ENCODE data around the gene SARDH. TPM values are rescaled to one million over a fixed set of nuclear protein-coding genes. Genes with fewer than 3 reads are reported as not detected.

SARDH gene
- total RNA-seq, 4 donors from 2014 or later: 2.9 to 16.4 (median 5.9) TPM

DNA sequence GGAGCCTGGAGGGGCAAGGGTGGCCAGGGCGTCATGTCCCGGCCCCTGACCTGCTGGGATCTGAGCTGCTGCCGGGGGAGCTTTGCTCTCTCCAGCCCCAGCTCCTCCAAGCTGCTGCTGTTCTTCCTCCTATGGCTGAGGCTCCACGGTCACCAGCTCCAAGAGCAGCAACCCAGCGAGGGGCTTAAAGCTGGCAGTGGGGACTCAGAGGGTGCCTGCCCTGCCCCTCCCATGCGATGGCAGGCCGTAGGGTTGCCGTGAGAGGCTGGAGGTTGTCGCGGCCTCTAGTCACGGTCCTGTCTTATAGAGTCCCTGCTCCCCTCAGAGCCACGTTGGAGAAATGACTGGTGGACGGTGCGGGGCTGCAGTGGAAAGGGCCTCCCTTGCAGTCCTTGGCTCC, 82.5 kb downstream of the SARDH start:
- H3K27me3 ChIP-seq: peaks cover 0 to 76% of the 10 kb centered on the region in 2 donors

DNA sequence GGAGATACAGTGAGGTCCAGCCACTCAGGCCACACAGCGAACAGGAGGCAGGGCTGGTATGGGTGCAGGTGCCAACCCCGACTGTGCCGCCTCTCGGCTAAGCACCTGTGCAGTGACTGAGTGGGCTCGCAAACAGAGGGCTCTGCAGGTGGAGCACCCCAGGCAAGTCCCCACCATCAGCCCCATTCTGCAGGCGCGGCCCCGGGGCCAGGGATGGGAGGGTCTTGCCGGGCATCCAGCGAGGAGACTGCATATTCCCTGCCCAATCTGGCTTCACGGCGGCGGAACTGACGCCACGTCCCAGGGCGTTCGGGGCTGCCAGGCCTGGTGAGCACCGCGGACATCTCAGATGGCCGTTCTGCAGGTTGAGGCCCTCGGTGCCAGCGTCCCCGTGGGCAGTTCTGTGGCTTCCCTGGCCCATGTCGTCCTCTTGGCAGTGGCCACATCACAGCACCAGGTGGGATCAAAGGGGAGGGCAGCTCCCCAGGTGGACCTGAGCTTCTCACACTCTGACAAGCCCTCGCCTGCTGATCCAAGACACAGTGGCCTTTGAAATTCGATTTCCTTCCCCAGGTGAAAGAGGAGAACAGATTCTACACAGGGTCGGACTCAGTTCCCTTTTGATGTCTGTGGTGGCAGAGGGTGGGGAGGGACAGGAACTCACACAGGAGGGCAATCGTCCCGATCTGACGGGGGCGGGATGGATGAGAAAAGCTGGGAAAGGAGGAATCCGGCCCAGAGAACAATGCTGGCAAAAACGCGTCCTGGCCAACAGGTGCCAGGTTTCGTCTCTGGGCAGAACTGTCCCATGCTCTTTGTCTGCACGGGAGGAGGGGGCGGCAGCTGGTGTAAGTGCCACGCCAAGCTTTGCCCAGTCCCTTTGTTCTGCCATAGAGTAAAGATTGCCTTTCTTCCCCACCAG, 83.2 kb downstream of the SARDH start:
- 48 to 63% methylated on average over 19 to 35 of the region's 38 CpGs for WGBS, 2 donors
- Histone ChIP-seq H3K36me3 (no peaks in the 10 kb centered on the region), H3K27me3 (peaks cover 0 to 77% of the 10 kb centered on the region in 2 donors), H3K27ac (no peak overlapping the region), H3K4me1 (peaks cover 0 to 24% (median 7%) of the 10 kb centered on the region in 4 donors), H3K9me3 (no peaks in the 10 kb centered on the region), H3K4me3 (no peak overlapping the region)
- DNase-seq (ENCODE audit: low spot score in 2 of 2): no peak
- no peak for TF ChIP-seq POLR2A (IDR thresholded peaks at IDR 0.05)
- TF ChIP-seq, protein P1, sequence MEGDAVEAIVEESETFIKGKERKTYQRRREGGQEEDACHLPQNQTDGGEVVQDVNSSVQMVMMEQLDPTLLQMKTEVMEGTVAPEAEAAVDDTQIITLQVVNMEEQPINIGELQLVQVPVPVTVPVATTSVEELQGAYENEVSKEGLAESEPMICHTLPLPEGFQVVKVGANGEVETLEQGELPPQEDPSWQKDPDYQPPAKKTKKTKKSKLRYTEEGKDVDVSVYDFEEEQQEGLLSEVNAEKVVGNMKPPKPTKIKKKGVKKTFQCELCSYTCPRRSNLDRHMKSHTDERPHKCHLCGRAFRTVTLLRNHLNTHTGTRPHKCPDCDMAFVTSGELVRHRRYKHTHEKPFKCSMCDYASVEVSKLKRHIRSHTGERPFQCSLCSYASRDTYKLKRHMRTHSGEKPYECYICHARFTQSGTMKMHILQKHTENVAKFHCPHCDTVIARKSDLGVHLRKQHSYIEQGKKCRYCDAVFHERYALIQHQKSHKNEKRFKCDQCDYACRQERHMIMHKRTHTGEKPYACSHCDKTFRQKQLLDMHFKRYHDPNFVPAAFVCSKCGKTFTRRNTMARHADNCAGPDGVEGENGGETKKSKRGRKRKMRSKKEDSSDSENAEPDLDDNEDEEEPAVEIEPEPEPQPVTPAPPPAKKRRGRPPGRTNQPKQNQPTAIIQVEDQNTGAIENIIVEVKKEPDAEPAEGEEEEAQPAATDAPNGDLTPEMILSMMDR (IDR thresholded peaks at IDR 0.05): no peak

More for the DNA sequence above, 82.5 kb downstream of the SARDH start:
- TF ChIP-seq EP300 (IDR thresholded peaks at IDR 0.05) (no peak), POLR2A (IDR thresholded peaks at IDR 0.05) (no peak)
- TF ChIP-seq, protein P1 (IDR thresholded peaks at IDR 0.05): no peak
- Histone ChIP-seq H3K9me3 (no peaks in the 10 kb centered on the region), H3K4me1 (peaks cover 0 to 27% (median 7%) of the 10 kb centered on the region in 4 donors), H3K4me3 (no peak overlapping the region), H3K36me3 (no peaks in the 10 kb centered on the region), H3K27ac (no peak overlapping the region)
- 52 to 57% methylated on average over 8 to 13 of the region's 14 CpGs for WGBS, 2 donors
- DNase-seq (ENCODE audit: low spot score in 2 of 2): no peak

DNA sequence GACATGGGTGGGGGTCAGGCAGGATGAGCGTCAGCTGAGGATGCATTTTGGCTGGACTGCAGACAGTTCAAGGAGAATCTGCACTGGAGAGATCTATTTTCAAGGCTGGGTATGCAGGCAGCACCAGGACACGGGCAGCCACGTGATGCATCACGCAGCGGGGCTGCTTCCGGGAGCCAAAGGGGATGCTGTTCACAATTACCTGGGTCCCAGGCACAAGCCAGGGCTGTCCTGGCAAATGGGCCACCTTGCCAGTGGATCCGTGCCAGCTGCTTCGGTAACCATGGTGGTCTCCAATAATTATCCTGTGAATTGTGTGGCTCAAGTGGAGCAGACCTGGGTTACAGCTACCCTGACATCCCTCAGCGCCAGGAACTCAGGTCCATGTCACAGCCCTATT, 84.5 kb downstream of the SARDH start:
- H3K9me3 ChIP-seq: no peaks in the 10 kb centered on the region
- no peak overlapping the region for H3K4me3 ChIP-seq
- TF ChIP-seq, protein P1 (IDR thresholded peaks at IDR 0.05): no peak
- TF ChIP-seq POLR2A (IDR thresholded peaks at IDR 0.05): no peak
- TF ChIP-seq EP300 (IDR thresholded peaks at IDR 0.05): no peak
- H3K4me1 ChIP-seq: peaks cover 0 to 12% (median 4%) of the 10 kb centered on the region in 4 donors
- peaks cover 0 to 69% of the 10 kb centered on the region in 2 donors for H3K27me3 ChIP-seq
- no peak for DNase-seq (ENCODE audit: low spot score in 2 of 2)
- H3K27ac ChIP-seq: no peak overlapping the region
- 58 to 65% methylated on average over 9 of the region's 9 CpGs for WGBS, 2 donors
- no peaks in the 10 kb centered on the region for H3K36me3 ChIP-seq

DNA sequence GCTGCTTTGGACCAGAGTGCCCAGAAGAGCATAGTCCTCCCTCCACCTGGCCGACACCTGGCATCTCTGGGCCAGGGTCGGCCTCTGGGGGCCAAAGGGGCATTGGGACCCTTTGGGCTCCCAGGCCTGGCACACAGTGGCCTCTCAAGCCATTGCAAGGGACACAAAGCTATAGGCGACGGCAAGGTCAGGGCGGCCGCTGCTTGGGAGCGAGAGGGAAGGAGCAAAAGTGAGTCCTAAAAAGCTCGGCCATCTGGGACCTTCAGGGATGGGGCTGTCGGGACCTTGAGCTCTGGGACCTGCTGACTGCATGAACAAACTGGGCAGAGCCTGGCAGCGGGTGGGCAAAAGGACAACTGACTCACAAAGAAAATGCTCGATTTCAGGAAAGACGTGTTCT, 88.1 kb downstream of the SARDH start:
- no peak for DNase-seq (ENCODE audit: low spot score in 2 of 2)
- no peaks in the 10 kb centered on the region for H3K36me3 ChIP-seq
- TF ChIP-seq, protein P1 (IDR thresholded peaks at IDR 0.05): no peak
- TF ChIP-seq POLR2A (IDR thresholded peaks at IDR 0.05) (no peak), EP300 (IDR thresholded peaks at IDR 0.05) (no peak)
- no peak overlapping the region for H3K27ac ChIP-seq
- no peaks in the 10 kb centered on the region for H3K9me3 ChIP-seq
- H3K27me3 ChIP-seq: peaks cover 0 to 40% of the 10 kb centered on the region in 2 donors
- H3K4me1 ChIP-seq: no peaks in the 10 kb centered on the region
- H3K4me3 ChIP-seq: no peak overlapping the region
- WGBS, 2 donors: 85 to 88% methylated on average over 12 of the region's 12 CpGs

DNA sequence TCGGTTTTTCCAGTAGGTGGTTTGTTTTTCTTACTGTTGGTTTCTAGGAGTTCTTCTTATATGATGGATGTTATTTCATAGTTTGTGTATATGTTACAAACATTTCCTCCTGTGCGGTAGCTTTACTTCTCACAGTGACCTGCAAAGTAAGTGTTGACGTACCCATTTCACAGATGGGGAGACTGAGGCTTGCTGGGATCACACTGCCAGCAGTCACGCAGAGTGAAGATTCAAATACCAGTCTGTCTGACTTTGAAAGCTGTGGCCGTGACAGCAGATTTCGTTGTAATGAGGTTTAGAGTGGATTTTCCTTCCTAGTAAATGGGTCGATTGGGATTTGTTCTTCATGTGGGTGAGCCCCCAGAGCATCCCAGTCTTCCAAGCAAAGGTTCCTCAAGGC, 89.0 kb downstream of the SARDH start:
- Histone ChIP-seq H3K36me3 (no peaks in the 10 kb centered on the region), H3K27me3 (peaks cover 0 to 31% of the 10 kb centered on the region in 2 donors), H3K4me3 (no peak overlapping the region), H3K27ac (no peak overlapping the region), H3K9me3 (no peaks in the 10 kb centered on the region), H3K4me1 (no peaks in the 10 kb centered on the region)
- TF ChIP-seq EP300 (IDR thresholded peaks at IDR 0.05): no peak
- no peak for TF ChIP-seq POLR2A (IDR thresholded peaks at IDR 0.05)
- TF ChIP-seq, protein P1 (IDR thresholded peaks at IDR 0.05): no peak
- no peak for DNase-seq (ENCODE audit: low spot score in 2 of 2)
- WGBS, 2 donors: 82 to 87% methylated on average over 7 of the region's 7 CpGs

Data from tibial nerve (tissue), 4 donors.